ENCODE results near the gene ZNF768.

ZNF768 gene

DNA sequence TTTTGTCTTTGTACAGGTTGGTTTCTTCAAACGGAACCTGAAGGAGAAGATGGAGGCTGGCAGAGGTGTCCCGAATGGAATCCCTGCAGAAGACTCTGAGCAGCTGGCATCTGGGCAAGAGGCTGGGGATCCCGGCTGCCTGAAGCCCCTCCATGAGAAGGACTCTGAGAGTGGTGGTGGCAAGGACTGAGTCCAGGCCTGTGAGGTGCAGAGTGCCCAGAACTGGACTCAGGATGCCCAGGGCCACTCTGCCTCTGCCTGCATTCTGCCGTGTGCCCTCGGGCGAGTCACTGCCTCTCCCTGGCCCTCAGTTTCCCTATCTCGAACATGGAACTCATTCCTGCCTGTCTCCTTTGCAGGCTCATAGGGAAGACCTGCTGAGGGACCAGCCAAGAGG lies 4.9 kb downstream of the ZNF768 start:
- no peak for DNase-seq (ENCODE audit: low spot score)
- TF ChIP-seq, protein P1, sequence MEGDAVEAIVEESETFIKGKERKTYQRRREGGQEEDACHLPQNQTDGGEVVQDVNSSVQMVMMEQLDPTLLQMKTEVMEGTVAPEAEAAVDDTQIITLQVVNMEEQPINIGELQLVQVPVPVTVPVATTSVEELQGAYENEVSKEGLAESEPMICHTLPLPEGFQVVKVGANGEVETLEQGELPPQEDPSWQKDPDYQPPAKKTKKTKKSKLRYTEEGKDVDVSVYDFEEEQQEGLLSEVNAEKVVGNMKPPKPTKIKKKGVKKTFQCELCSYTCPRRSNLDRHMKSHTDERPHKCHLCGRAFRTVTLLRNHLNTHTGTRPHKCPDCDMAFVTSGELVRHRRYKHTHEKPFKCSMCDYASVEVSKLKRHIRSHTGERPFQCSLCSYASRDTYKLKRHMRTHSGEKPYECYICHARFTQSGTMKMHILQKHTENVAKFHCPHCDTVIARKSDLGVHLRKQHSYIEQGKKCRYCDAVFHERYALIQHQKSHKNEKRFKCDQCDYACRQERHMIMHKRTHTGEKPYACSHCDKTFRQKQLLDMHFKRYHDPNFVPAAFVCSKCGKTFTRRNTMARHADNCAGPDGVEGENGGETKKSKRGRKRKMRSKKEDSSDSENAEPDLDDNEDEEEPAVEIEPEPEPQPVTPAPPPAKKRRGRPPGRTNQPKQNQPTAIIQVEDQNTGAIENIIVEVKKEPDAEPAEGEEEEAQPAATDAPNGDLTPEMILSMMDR (IDR thresholded peaks at IDR 0.05; ENCODE audit: extremely low read depth, missing control alignments), result no peak

GRCh38 chr16:30519120-30520049 lies 7.0 kb downstream of the ZNF768 start:
- no peak for DNase-seq (ENCODE audit: low spot score)
- TF ChIP-seq, protein P1 (IDR thresholded peaks at IDR 0.05; ENCODE audit: extremely low read depth, missing control alignments), result no peak

DNA sequence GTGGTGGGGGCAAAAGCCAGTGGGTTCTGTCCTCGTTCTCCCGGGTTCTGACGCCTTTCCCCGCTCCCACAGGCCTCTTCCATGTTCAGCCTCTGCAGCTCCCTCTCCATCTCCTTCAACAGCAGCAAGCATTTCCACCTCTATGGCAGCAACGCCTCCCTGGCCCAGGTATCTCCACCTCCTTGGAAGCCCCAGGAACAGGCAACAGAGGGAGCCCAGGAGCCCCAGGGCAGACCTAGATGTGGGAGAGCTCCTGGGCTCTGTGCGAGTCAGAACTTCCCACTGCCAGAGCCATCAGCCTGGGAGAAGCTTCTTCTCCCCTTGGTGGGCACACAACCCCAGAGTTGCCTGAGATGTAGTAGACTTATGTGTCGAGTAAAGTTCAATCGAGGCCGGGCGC lies 7.8 kb downstream of the ZNF768 start:
- TF ChIP-seq, protein P1 (IDR thresholded peaks at IDR 0.05; ENCODE audit: extremely low read depth, missing control alignments), result no peak
- no peak for DNase-seq (ENCODE audit: low spot score)

DNA sequence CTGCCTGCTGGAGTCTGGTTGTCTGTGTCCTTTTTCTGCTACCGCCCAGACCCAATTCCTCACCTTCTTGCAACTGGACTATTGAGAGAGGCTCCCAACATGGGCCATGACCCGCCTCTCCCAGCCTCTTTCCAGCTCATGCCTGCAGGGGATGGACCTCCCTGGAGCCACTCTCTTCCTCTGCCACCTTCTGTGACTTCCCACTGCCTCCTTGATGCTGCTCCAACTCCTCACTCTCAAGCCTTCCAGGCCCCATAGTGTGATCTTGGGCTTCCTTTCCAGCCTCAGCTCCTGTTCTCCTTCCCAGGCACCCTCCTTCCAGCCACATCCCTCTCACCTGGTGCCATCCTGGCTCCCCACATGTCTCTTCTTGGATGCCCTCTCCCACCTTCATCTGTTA lies 11.1 kb downstream of the ZNF768 start:
- TF ChIP-seq, protein P1 (IDR thresholded peaks at IDR 0.05; ENCODE audit: extremely low read depth, missing control alignments), result no peak
- no peak for DNase-seq (ENCODE audit: low spot score)

DNA sequence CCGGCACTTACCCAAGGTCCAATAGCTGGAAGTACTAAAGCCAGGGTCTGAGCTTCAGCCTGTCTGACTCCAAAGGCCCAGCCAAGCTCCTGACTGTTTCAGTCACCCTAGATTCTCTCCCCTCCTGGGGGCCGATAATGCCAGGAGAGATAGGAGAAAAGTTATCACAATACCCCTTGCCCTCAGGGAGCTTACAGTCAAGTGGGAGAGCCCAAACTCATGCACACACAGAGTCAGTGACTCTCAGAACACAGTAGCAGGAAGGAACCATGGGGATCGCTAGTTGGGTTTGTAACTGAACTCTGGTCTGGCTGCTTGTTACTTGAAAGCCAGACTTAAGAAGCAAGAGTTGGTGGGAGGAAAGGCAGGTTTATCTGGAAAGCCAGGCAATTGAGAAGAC lies 14.9 kb downstream of the ZNF768 start:
- TF ChIP-seq, protein P1 (IDR thresholded peaks at IDR 0.05; ENCODE audit: extremely low read depth, missing control alignments), result no peak
- DNase-seq (ENCODE audit: low spot score), result no peak

GRCh38 chr16:30510376-30510938 lies 15.9 kb downstream of the ZNF768 start:
- DNase-seq (ENCODE audit: low spot score), result no peak
- TF ChIP-seq, protein P1 (IDR thresholded peaks at IDR 0.05; ENCODE audit: extremely low read depth, missing control alignments), result no peak

GRCh38 chr16:30509081-30509765 lies 17.1 kb downstream of the ZNF768 start:
- DNase-seq (ENCODE audit: low spot score), result no peak
- TF ChIP-seq, protein P1 (IDR thresholded peaks at IDR 0.05; ENCODE audit: extremely low read depth, missing control alignments), result no peak
